Memory B cell (primary cell): ENCODE data around the gene ABCC8.

ENCODE experiments used
- ATAC-seq: fragments of 150-1000 bp; cut with Tn5 transposase; 2 replicates; pipeline ENCODE4 v1.10.0; 2021; ENCODE audit warnings: low read depth, mild to moderate bottlenecking, moderate library complexity
- DNase-seq, 2 donors: peaks; one replicate each; pipeline ENCODE4 v3.0.0; 2022; ENCODE audit warnings: low spot score in 2 of 2
- H3K27ac Mint-ChIP-seq: one replicate; pipeline ENCODE4 v1.8.0; 2022; ENCODE audit warnings: mild to moderate bottlenecking, moderate library complexity, mixed read lengths
- H3K27me3 Mint-ChIP-seq: one replicate; pipeline ENCODE4 v1.8.0; 2022; ENCODE audit warnings: mixed read lengths
- H3K36me3 Mint-ChIP-seq: one replicate; pipeline ENCODE4 v1.8.0; 2022; ENCODE audit warnings: mild to moderate bottlenecking, mixed read lengths
- H3K4me1 Mint-ChIP-seq: one replicate; pipeline ENCODE4 v1.8.0; 2022; ENCODE audit warnings: mixed read lengths
- H3K4me3 Mint-ChIP-seq: one replicate; pipeline ENCODE4 v1.8.0; 2022; ENCODE audit warnings: mild to moderate bottlenecking, moderate library complexity, mixed read lengths
- H3K9me3 Mint-ChIP-seq: one replicate; pipeline ENCODE4 v1.8.0; 2022; ENCODE audit warnings: mixed read lengths

Gene ABCC8

DNA sequence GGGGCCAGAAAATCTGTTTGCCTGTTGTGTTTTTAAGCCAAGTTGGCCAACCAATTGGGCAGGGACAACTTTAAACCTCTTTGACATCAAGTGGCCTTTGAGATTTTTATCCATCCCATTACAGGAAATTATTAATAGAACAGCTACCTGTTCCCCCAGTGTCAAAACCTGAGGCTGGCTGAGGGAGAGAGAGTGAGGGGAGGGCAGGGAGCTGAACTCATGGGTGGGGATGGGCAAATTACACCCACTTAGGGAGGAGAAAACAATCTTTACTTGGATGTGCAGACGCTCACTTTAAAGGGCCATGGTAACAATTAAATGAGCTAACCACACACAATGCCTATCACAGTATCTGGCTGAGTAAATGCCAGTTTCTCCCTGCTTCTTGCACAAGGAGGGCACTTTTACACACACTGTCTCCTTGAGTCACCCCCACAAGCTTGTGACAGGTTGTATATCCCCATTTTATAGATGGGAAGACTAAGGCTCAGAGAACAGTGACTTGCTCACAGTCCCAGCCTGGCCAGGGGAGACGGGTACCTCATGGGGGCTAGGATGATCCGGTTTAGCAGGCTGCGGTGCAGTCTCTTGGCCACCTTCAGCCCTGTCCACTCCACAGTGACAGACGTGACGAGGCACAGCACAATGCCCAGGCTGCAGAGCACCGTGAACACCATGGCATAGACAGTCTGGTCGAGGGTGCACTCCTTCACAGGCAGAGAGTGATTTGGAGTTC is 70.4 kb downstream of the ABCC8 start:
- Mint-ChIP-seq H3K27me3 (peaks cover 3% of the 10 kb centered on the region), H3K9me3 (no peaks in the 10 kb centered on the region), H3K4me1 (no peaks in the 10 kb centered on the region), H3K4me3 (no peak overlapping the region), H3K27ac (no peak overlapping the region), H3K36me3 (no peaks in the 10 kb centered on the region)
- ATAC-seq (no peak), DNase-seq (no peak)

- H3K9me3 Mint-ChIP-seq = no peaks in the 10 kb centered on the region
- no peaks in the 10 kb centered on the region for H3K27me3 Mint-ChIP-seq
Measured at GRCh38 chr11:17405232-17406005, 71.2 kb downstream of the ABCC8 start.

GRCh38 chr11:17403980-17404759 is 72.5 kb downstream of the ABCC8 start:
- H3K9me3 Mint-ChIP-seq = no peaks in the 10 kb centered on the region
- peaks cover 13% of the 10 kb centered on the region for H3K4me1 Mint-ChIP-seq
- no peak overlapping the region for H3K27ac Mint-ChIP-seq
- no peaks in the 10 kb centered on the region for H3K36me3 Mint-ChIP-seq
- DNase-seq (no peak), ATAC-seq (no peak)
- no peak overlapping the region for H3K4me3 Mint-ChIP-seq
- no peaks in the 10 kb centered on the region for H3K27me3 Mint-ChIP-seq

More at GRCh38 chr11:17405232-17406005, 71.2 kb downstream of the ABCC8 start:
- Mint-ChIP-seq H3K4me3 (no peak overlapping the region), H3K36me3 (no peaks in the 10 kb centered on the region), H3K27ac (no peak overlapping the region), H3K4me1 (peaks cover 7% of the 10 kb centered on the region)
- ATAC-seq = no peak
- DNase-seq = no peak

DNA sequence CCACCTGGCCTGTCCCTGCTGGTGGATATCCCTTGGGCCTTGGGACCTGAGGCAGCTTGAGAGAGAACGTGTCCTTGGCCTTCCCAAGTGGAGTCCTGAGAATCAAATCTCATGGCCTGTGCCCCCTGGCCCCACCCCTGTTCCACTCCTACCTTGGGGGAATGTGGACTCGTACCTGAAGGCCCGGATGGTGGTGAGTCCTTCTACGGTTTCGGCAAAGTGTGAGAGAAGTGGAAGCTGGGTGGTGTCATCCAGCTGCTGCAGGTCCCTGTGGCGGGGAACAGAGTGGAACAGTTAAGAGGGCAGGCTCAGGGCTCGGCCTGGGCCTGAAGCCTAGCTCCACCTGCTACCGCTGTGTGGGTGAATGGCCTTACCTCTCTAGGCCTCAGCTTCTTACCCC is 74.2 kb downstream of the ABCC8 start:
- H3K9me3 Mint-ChIP-seq = no peaks in the 10 kb centered on the region
- peaks cover 13% of the 10 kb centered on the region for H3K4me1 Mint-ChIP-seq
- H3K4me3 Mint-ChIP-seq = no peak overlapping the region
- DNase-seq (no peak), ATAC-seq (no peak)
- H3K36me3 Mint-ChIP-seq = no peaks in the 10 kb centered on the region
- no peak overlapping the region for H3K27ac Mint-ChIP-seq
- no peaks in the 10 kb centered on the region for H3K27me3 Mint-ChIP-seq

DNA sequence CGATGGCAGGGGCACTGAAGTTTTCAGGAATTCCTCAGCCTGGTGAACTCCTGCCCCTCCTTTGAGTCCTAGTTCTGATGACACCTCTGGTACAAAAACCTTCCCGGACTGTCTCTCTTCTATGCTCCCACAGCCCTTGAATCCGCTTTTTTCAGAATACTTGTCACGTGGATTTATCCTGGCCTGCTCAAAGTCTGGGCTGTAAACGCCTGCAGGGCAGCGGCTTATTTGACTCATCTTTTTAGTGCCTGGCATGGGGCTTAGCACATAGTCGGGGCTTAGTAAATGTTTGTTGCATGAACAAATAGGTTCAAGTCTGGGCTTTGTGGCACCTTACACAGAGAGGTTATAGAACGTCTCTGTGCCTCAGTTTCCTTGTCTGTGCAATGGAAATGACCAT is 74.8 kb downstream of the ABCC8 start:
- H3K27me3 Mint-ChIP-seq = no peaks in the 10 kb centered on the region
- no peak overlapping the region for H3K4me3 Mint-ChIP-seq
- H3K4me1 Mint-ChIP-seq = peaks cover 13% of the 10 kb centered on the region
- no peaks in the 10 kb centered on the region for H3K36me3 Mint-ChIP-seq
- no peaks in the 10 kb centered on the region for H3K9me3 Mint-ChIP-seq
- no peak for DNase-seq
- no peak for ATAC-seq
- H3K27ac Mint-ChIP-seq = no peak overlapping the region

DNA sequence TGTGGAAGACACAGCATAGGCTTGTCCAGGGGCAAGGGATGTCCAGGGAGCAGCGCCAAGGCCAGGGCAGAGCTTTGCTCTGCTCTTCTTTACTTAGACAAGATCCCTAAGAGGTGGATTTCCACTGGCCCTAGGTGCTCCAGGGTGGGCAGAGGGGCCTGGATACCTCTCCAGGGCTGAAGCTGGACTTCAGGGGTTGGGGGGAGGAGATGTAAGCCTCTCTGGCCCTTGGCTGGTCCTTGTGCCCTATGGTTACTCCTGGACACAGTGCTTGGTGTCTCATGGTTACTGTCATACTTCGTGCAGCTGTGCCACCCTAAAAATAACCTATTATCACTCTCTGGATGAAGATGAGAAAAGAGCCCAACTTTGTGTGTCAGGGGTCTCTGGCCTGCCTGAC is 75.3 kb downstream of the ABCC8 start:
- ATAC-seq = no peak
- Mint-ChIP-seq H3K4me1 (peaks cover 13% of the 10 kb centered on the region), H3K9me3 (no peaks in the 10 kb centered on the region), H3K27me3 (no peaks in the 10 kb centered on the region), H3K27ac (peak overlapping the region; percentile 48), H3K36me3 (no peaks in the 10 kb centered on the region), H3K4me3 (no peak overlapping the region)
- no peak for DNase-seq

- peak; percentile 80 for ATAC-seq
- H3K27ac Mint-ChIP-seq = peak overlapping the region; percentile 48
Measured at GRCh38 chr11:17400048-17400775, 76.4 kb downstream of the ABCC8 start.

GRCh38 chr11:17399236-17399635 is 77.4 kb downstream of the ABCC8 start:
- Mint-ChIP-seq H3K4me3 (no peak overlapping the region), H3K36me3 (no peaks in the 10 kb centered on the region), H3K9me3 (no peaks in the 10 kb centered on the region), H3K27me3 (no peaks in the 10 kb centered on the region), H3K27ac (peak overlapping the region; percentile 48), H3K4me1 (peaks cover 13% of the 10 kb centered on the region)
- ATAC-seq (no peak), DNase-seq (no peak)

More at GRCh38 chr11:17400048-17400775, 76.4 kb downstream of the ABCC8 start:
- Mint-ChIP-seq H3K36me3 (no peaks in the 10 kb centered on the region), H3K4me1 (peaks cover 13% of the 10 kb centered on the region), H3K27me3 (no peaks in the 10 kb centered on the region), H3K4me3 (peak overlapping the region; percentile 53), H3K9me3 (no peaks in the 10 kb centered on the region)
- no peak for DNase-seq

- DNase-seq (no peak), ATAC-seq (no peak)
- H3K27me3 Mint-ChIP-seq = no peaks in the 10 kb centered on the region
- no peaks in the 10 kb centered on the region for H3K9me3 Mint-ChIP-seq
- H3K27ac Mint-ChIP-seq = no peak overlapping the region
- peaks cover 13% of the 10 kb centered on the region for H3K4me1 Mint-ChIP-seq
- H3K4me3 Mint-ChIP-seq = no peak overlapping the region
- no peaks in the 10 kb centered on the region for H3K36me3 Mint-ChIP-seq
Measured at GRCh38 chr11:17397311-17398002, 79.2 kb downstream of the ABCC8 start.

DNA sequence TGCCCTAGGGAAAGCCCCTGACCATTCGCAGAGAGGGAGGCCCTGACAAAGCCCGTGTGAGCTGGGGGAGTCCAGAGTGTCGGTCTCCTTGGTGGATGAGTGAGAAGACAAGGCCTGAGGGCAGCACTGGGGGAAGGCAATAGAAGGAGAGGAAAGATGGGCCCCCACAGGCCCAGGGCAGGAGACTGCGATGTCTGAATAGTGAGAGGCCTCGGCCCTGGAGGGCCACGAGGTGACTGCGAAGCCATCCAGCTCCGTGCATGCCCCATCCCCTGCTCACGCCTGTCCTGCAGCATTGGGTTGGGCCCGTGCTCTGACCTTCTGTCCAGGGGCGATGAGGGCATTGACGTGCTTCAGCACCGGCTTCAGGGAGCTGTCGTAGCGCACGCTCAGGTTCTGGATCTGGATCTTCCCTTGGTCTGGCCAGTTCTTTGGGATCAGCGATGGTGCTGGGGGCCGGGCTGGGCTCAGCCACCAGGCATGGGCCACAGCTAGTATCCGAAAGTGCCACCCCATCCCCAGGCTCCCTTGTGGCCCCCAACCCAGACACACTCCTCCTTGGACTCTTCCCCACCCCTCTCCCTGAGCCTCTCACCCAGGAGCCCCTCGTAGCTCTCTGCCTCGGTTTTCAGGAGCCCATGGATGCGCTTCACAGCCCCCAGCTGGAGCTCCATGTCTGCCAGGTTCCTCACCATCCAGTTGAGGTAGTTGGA is 79.9 kb downstream of the ABCC8 start:
- Mint-ChIP-seq H3K27me3 (no peaks in the 10 kb centered on the region), H3K27ac (no peak overlapping the region), H3K4me3 (no peak overlapping the region), H3K4me1 (peaks cover 15% of the 10 kb centered on the region), H3K9me3 (no peaks in the 10 kb centered on the region), H3K36me3 (no peaks in the 10 kb centered on the region)
- DNase-seq (no peak), ATAC-seq (no peak)

- Mint-ChIP-seq H3K9me3 (no peaks in the 10 kb centered on the region), H3K36me3 (no peaks in the 10 kb centered on the region), H3K27me3 (no peaks in the 10 kb centered on the region), H3K4me1 (peaks cover 20% of the 10 kb centered on the region), H3K4me3 (no peak overlapping the region), H3K27ac (no peak overlapping the region)
- DNase-seq = no peak
- no peak for ATAC-seq
Measured at GRCh38 chr11:17395978-17396377, 80.7 kb downstream of the ABCC8 start.

DNA sequence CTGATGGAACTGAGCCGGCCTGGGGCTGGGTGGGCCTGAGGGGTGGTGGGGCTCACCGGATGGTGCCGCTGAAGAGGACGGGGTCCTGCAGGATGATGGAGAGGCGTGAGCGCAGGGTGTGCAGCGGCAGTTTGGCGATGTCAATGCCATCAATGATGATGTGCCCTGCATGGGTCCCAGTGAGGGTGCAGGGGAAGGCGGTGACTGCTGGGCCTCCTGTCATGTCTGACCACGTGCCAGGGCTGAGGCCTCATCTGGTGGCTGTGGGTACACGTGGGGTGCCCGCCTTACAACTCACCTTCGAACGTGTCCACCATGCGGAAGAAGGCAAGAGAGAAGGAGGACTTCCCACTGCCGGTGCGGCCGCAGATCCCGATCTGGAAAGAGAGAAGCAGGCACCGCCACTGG is 81.1 kb downstream of the ABCC8 start:
- Mint-ChIP-seq H3K36me3 (no peaks in the 10 kb centered on the region), H3K9me3 (no peaks in the 10 kb centered on the region), H3K4me1 (peaks cover 16% of the 10 kb centered on the region), H3K4me3 (no peak overlapping the region), H3K27me3 (no peaks in the 10 kb centered on the region), H3K27ac (no peak overlapping the region)
- no peak for ATAC-seq
- DNase-seq = no peak
